Brain microvascular endothelial cell (primary cell): Measurements from ENCODE around the gene TMEM131L.

Experiments used
- DNase-seq: peaks from one replicate; pipeline ENCODE4 v3.0.0-alpha.2; 2020
- H3K27ac ChIP-seq: fragments of 250-450 bp; sonication (Bioruptor Pico); 2 replicates; pipeline ENCODE4 v1.5.1; 2020; ENCODE audit warnings: mild to moderate bottlenecking, moderate library complexity
- H3K27me3 ChIP-seq: fragments of 250-450 bp; sonication (Bioruptor Pico); replicated peaks from 2 replicates; pipeline ENCODE4 v1.5.1; 2020; ENCODE audit warnings: mild to moderate bottlenecking
- H3K36me3 ChIP-seq: fragments of 250-450 bp; sonication (Bioruptor Pico); replicated peaks from 2 replicates; pipeline ENCODE4 v1.5.1; 2020; ENCODE audit warnings: mild to moderate bottlenecking
- H3K4me3 ChIP-seq: 2 replicates; pipeline ENCODE4 v1.5.1; 2011; ENCODE audit warnings: low read depth, mild to moderate bottlenecking, control low read depth, low read length, moderate library complexity
- CTCF ChIP-seq: IDR thresholded peaks from 2 replicates; pipeline ENCODE4 v1.5.1; 2011; ENCODE audit warnings: low read depth, mild to moderate bottlenecking, moderate library complexity, low read length, control low read depth, inconsistent platforms; ENCODE audit errors: missing control alignments
- in situ Hi-C: cut with HindIII; loops from 2 replicates; pipeline ENCODE4 v1.10.0; 2017; ENCODE audit warnings: low sequenced_read_pairs, low pct_ligation_motif_present

TMEM131L gene

GRCh38 chr4:153514001-153514526, 47.9 kb downstream of the TMEM131L start:
- no peaks in the 10 kb centered on the region for H3K36me3 ChIP-seq
- DNase-seq: peak; percentile 80
- peak overlapping the region; percentile 72 for H3K27ac ChIP-seq
- no peaks in the 10 kb centered on the region for H3K27me3 ChIP-seq
- in situ Hi-C loops: no loop called here
- H3K4me3 ChIP-seq: no peak overlapping the region
- no peak for TF ChIP-seq CTCF

GRCh38 chr4:153514688-153515426, 48.7 kb downstream of the TMEM131L start:
- Histone ChIP-seq H3K27me3 (no peaks in the 10 kb centered on the region), H3K27ac (peak overlapping the region; percentile 72), H3K36me3 (no peaks in the 10 kb centered on the region), H3K4me3 (no peak overlapping the region)
- no peak for DNase-seq
- in situ Hi-C loops: no loop called here
- TF ChIP-seq CTCF: no peak

- Histone ChIP-seq H3K27me3 (no peaks in the 10 kb centered on the region), H3K4me3 (no peak overlapping the region), H3K27ac (no peak overlapping the region), H3K36me3 (no peaks in the 10 kb centered on the region)
- in situ Hi-C loops: no loop called here
- no peak for DNase-seq
- TF ChIP-seq CTCF: no peak
These were observed 51.0 kb downstream of the TMEM131L start for GRCh38 chr4:153517159-153517558.

GRCh38 chr4:153518001-153518400, 51.8 kb downstream of the TMEM131L start:
- no peaks in the 10 kb centered on the region for H3K27me3 ChIP-seq
- no peak overlapping the region for H3K4me3 ChIP-seq
- peak; percentile 7 for TF ChIP-seq CTCF
- DNase-seq: no peak
- in situ Hi-C loops: no loop called here
- H3K27ac ChIP-seq: no peak overlapping the region
- H3K36me3 ChIP-seq: no peaks in the 10 kb centered on the region

- no peaks in the 10 kb centered on the region for H3K36me3 ChIP-seq
- peak overlapping the region; percentile 2 for H3K27ac ChIP-seq
- in situ Hi-C loops: no loop called here
- TF ChIP-seq CTCF: no peak
- H3K4me3 ChIP-seq: no peak overlapping the region
- H3K27me3 ChIP-seq: no peaks in the 10 kb centered on the region
- no peak for DNase-seq
These were observed 52.7 kb downstream of the TMEM131L start for GRCh38 chr4:153518637-153519389.
